Measurements from ENCODE around the gene PRAMEF1.

Gene PRAMEF1

DNA sequence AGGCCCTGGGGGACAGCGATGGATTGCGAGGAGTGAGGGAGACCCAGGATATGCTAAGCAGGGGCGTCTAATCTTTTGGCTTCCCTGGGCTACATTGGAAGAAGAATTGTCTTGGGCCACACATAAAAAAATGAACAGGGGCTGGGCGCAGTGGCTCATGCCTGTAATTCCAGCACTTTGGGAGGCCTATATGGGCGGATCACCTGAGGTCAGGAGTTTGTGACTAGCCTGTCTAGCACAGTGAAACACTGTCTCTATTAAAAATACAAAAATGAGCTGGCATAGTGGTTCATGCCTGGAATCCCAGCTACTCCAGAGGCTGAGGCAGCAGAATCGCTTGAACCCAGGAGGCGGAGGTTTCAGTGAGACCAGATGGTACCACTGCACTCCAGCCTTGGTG is 28.4 kb upstream of the PRAMEF1 start:
- no peaks in the 10 kb centered on the region for H3K9me3 ChIP-seq (replicated peaks; ENCODE audit: low read length)
- no peaks in the 10 kb centered on the region for H3K36me3 ChIP-seq (ENCODE audit: insufficient read depth, low read length)
- no peak overlapping the region for H3K9ac ChIP-seq (ENCODE audit: low read depth, low read length)
- H3K4me3 ChIP-seq (ENCODE audit: low read length) = no peak overlapping the region
- no peaks in the 10 kb centered on the region for H3K27me3 ChIP-seq (ENCODE audit: control insufficient read depth, insufficient read depth, low read length)
- no peaks in the 10 kb centered on the region for H3K4me1 ChIP-seq (ENCODE audit: control insufficient read depth, insufficient read depth, low read length)
- H3K4me2 ChIP-seq (ENCODE audit: low read length) = no peak overlapping the region

DNA sequence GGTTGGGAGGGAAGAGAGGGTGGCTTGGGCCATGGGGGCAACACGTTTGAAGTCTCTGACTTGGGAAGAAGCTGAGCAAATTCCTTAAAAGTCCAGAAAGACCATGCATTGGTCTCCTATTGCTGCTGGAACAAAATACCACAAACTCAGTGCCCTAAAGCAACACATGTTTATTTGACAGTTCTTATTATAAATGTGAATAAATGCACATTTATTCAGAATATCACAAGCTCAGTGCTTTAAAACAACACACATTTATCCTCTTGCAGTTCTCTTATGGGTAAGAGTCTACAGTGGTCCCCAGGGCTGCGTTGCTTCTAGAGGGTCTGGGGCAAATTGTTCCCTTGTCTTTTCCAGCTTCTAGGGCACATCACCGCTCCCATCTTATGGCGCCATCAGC is 27.7 kb upstream of the PRAMEF1 start:
- Histone ChIP-seq H3K4me3 (ENCODE audit: low read length) (no peak overlapping the region), H3K9me3 (replicated peaks; ENCODE audit: low read length) (no peaks in the 10 kb centered on the region), H3K4me2 (ENCODE audit: low read length) (no peak overlapping the region), H3K9ac (ENCODE audit: low read depth, low read length) (no peak overlapping the region), H3K4me1 (ENCODE audit: control insufficient read depth, insufficient read depth, low read length) (no peaks in the 10 kb centered on the region), H3K36me3 (ENCODE audit: insufficient read depth, low read length) (no peaks in the 10 kb centered on the region), H3K27me3 (ENCODE audit: control insufficient read depth, insufficient read depth, low read length) (no peaks in the 10 kb centered on the region)

DNA sequence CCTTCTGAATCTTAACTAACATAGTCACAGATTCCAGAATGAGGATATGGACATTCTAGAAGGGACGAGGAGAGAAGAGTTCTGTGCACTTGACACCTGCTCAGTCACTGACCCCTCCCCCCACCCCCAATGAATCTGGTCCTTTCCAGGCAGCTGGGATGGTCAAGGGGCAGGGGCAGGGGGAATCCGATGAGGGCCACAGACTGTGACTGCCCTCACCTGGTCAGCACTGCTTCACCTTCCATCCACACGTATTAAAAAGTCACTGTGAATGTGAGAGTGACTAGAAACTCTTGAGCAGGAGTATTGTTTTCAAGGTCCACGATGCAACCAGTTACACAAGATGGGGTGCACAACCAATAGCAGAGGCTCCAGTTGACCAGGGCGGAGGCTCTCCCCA is 27.2 kb upstream of the PRAMEF1 start:
- no peak overlapping the region for H3K4me2 ChIP-seq (ENCODE audit: low read length)
- H3K9me3 ChIP-seq (replicated peaks; ENCODE audit: low read length) = no peaks in the 10 kb centered on the region
- H3K36me3 ChIP-seq (ENCODE audit: insufficient read depth, low read length) = no peaks in the 10 kb centered on the region
- H3K4me3 ChIP-seq (ENCODE audit: low read length) = no peak overlapping the region
- H3K27me3 ChIP-seq (ENCODE audit: control insufficient read depth, insufficient read depth, low read length) = no peaks in the 10 kb centered on the region
- no peaks in the 10 kb centered on the region for H3K4me1 ChIP-seq (ENCODE audit: control insufficient read depth, insufficient read depth, low read length)
- H3K9ac ChIP-seq (ENCODE audit: low read depth, low read length) = no peak overlapping the region

DNA sequence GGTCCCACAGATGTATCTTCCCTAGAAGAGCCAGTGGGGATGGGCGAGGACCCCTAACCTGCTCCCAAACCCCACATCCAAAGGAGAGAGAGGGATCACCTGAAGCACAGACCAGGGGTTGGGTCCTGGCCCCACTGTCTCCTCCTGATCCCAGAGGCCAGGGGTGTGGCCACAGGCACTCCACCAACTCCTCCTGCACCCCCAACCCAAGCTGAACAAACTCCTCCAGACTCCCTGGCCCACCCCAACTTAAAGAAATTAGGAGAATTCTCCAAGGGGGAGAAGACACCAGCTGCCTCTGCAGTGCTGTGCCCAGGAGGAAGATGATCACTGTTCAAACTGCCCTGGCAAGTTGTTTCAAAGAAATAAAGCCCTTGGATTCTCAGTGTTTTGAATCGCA is 22.2 kb upstream of the PRAMEF1 start:
- Histone ChIP-seq H3K36me3 (ENCODE audit: insufficient read depth, low read length) (no peaks in the 10 kb centered on the region), H3K9me3 (replicated peaks; ENCODE audit: low read length) (no peaks in the 10 kb centered on the region), H3K27me3 (ENCODE audit: control insufficient read depth, insufficient read depth, low read length) (no peaks in the 10 kb centered on the region), H3K9ac (ENCODE audit: low read depth, low read length) (no peak overlapping the region), H3K4me2 (ENCODE audit: low read length) (no peak overlapping the region), H3K4me1 (ENCODE audit: control insufficient read depth, insufficient read depth, low read length) (no peaks in the 10 kb centered on the region), H3K4me3 (ENCODE audit: low read length) (no peak overlapping the region)

DNA sequence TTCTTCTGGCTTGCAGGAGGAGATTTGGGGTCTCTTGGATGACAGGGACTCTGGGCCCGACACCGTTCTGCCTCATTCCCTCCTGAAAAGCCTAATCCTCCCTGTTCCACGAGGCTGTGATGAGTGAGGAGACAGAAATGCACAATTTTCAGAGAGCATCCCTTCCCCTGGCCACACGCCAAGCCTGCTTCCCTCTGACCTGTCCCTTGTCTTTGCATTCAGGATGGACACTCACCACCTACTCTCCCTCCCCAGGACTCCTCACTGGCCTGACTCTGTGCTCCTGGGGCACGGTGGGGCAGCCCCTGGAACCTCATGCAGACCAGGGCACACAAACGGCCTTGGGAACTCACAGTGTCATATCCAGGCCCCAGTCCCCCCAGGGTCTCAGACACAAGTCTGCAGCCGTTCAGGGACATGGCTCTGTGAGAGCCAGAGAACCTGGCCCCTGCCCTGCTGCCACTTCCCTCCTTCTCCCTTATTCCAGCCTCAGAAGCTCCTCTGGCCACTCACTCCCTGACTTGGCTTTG is 21.2 kb upstream of the PRAMEF1 start:
- no peaks in the 10 kb centered on the region for H3K27me3 ChIP-seq (ENCODE audit: control insufficient read depth, insufficient read depth, low read length)

DNA sequence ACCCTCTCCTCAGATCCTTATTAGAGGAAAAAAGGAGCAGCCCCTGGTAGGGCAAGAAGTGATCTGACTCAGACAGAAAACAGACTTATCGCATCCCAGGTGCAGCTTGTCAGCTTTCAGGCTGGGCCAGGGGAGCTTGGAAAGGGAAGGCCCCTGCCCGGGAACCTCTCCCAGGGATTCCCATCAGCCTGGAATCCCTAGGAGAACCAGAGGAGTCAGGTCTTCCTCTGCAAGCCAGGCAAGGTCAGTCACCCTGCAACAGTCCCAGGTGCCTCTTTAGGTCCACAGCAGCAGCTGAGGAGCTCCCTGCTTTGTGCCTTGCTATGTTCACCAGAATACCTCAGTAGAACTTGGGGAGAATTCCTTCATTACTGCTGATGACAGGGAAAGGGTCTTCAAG is 20.6 kb upstream of the PRAMEF1 start:
- no peaks in the 10 kb centered on the region for H3K36me3 ChIP-seq (ENCODE audit: insufficient read depth, low read length)
- H3K9ac ChIP-seq (ENCODE audit: low read depth, low read length) = no peak overlapping the region
- H3K4me1 ChIP-seq (ENCODE audit: control insufficient read depth, insufficient read depth, low read length) = no peaks in the 10 kb centered on the region
- H3K9me3 ChIP-seq (replicated peaks; ENCODE audit: low read length) = peaks cover 3% of the 10 kb centered on the region
- H3K4me3 ChIP-seq (ENCODE audit: low read length) = no peak overlapping the region
- H3K4me2 ChIP-seq (ENCODE audit: low read length) = no peak overlapping the region
- H3K27me3 ChIP-seq (ENCODE audit: control insufficient read depth, insufficient read depth, low read length) = no peaks in the 10 kb centered on the region

More for the DNA sequence above, 21.2 kb upstream of the PRAMEF1 start:
- Histone ChIP-seq H3K4me1 (ENCODE audit: control insufficient read depth, insufficient read depth, low read length) (no peaks in the 10 kb centered on the region), H3K9ac (ENCODE audit: low read depth, low read length) (no peak overlapping the region), H3K4me2 (ENCODE audit: low read length) (no peak overlapping the region), H3K9me3 (replicated peaks; ENCODE audit: low read length) (no peaks in the 10 kb centered on the region), H3K36me3 (ENCODE audit: insufficient read depth, low read length) (no peaks in the 10 kb centered on the region), H3K4me3 (ENCODE audit: low read length) (no peak overlapping the region)

DNA sequence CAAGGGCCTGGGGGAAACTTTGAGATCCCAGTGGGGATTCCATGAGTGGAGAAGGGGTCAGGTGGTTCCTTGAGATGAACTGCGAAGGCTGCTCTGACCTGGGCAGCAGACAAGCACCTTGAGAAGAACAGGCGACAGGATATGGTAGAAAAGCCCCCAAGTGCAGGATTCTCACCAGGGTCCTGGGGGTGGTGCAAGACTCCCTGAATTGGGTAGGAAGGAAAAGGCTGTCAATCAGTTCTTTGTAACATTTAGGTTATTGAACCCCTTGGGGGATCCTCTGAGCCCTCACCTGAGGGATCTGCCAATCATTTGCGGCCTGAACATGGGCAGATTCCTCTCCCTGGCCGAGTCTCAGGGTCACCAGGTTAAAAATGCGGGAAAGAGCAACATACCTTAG is 20.0 kb upstream of the PRAMEF1 start:
- Histone ChIP-seq H3K9me3 (replicated peaks; ENCODE audit: low read length) (peaks cover 3% of the 10 kb centered on the region), H3K36me3 (ENCODE audit: insufficient read depth, low read length) (no peaks in the 10 kb centered on the region), H3K4me3 (ENCODE audit: low read length) (no peak overlapping the region), H3K9ac (ENCODE audit: low read depth, low read length) (no peak overlapping the region), H3K4me1 (ENCODE audit: control insufficient read depth, insufficient read depth, low read length) (no peaks in the 10 kb centered on the region), H3K4me2 (ENCODE audit: low read length) (no peak overlapping the region), H3K27me3 (ENCODE audit: control insufficient read depth, insufficient read depth, low read length) (no peaks in the 10 kb centered on the region)

DNA sequence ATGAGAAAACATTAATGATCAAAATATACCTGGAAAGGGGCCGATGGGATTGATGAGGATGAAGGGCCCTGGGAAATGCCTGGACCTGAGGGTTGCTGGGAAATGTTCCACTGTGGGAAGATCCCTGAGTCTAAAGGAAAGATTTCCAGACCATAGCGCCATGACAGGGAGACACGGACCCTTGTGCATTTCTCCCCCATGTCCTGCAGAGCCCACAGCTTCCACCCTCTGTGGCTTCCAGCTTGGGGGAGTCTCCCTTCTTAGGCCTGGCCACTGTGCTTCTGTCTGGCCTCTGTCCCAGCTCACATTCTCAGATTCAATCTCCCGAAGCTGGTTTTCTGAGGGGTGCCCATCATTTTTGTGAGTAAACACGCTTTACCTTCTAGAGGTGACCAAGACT is 18.7 kb upstream of the PRAMEF1 start:
- Histone ChIP-seq H3K9me3 (replicated peaks; ENCODE audit: low read length) (peaks cover 7% of the 10 kb centered on the region), H3K9ac (ENCODE audit: low read depth, low read length) (no peak overlapping the region), H3K36me3 (ENCODE audit: insufficient read depth, low read length) (no peaks in the 10 kb centered on the region), H3K4me1 (ENCODE audit: control insufficient read depth, insufficient read depth, low read length) (no peaks in the 10 kb centered on the region), H3K4me3 (ENCODE audit: low read length) (no peak overlapping the region), H3K4me2 (ENCODE audit: low read length) (no peak overlapping the region), H3K27me3 (ENCODE audit: control insufficient read depth, insufficient read depth, low read length) (no peaks in the 10 kb centered on the region)

DNA sequence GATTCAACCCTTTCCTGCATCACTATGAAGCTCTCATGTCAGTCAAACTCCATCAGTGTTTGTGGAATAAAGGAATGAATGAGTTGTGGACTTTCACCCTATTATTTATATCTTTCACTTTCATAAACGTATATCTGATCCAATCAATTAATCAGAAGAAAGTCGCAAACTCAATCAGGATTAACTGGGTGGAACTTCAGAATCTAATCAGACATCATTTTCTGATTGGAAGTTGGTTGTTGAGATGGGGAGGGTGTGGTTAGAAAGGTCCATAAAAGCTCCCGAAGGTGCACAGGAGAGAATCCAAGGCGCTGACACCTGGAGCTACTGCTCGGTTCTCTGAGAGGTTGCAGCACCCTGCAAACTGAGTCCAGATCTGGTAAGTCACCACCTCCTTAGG is 17.8 kb upstream of the PRAMEF1 start, which contains the start of gene PRAMEF12:
Gene PRAMEF12, plus strand, starts transcription at position 301 of the 400 bp plus-strand sequence. CDS start 1,130 bp downstream, outside the sequence.
- no peak within 1 kb of the TSS for H3K4me2 ChIP-seq (ENCODE audit: low read length)
- no peaks in the 10 kb centered on the region for H3K4me1 ChIP-seq (ENCODE audit: control insufficient read depth, insufficient read depth, low read length)
- no peaks in the 10 kb centered on the region for H3K36me3 ChIP-seq (ENCODE audit: insufficient read depth, low read length)
- peaks cover 7% of the 10 kb centered on the region for H3K9me3 ChIP-seq (replicated peaks; ENCODE audit: low read length)
- no peak within 1 kb of the TSS for H3K4me3 ChIP-seq (ENCODE audit: low read length)
- H3K9ac ChIP-seq (ENCODE audit: low read depth, low read length) = no peak within 1 kb of the TSS
- no peaks in the 10 kb centered on the region for H3K27me3 ChIP-seq (ENCODE audit: control insufficient read depth, insufficient read depth, low read length)

DNA sequence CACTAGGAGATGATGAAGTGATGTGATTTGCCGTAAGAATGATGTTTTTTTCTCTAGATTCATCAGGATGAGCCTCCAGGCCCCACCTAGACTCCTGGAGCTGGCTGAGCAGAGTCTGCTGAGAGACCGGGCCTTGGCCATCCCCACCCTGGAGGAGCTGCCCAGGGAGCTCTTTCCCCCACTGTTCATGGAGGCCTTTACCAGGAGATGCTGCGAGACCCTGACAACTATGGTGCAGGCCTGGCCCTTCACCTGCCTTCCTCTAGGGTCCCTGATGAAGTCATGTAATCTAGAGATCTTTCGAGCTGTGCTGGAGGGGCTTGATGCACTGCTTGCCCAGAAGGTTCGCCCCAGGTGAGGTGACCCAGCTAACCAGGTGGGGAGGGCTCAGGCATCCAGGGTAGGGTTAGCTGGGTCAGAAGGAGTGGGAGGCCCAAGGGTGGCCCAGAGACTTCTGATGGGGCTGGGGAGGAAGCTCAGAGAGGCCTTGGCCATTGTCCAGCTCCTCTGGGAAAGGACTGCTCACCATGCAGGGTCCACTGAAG is 16.3 kb upstream of the PRAMEF1 start:
- Histone ChIP-seq H3K4me1 (ENCODE audit: control insufficient read depth, insufficient read depth, low read length) (no peaks in the 10 kb centered on the region), H3K4me2 (ENCODE audit: low read length) (no peak overlapping the region), H3K9me3 (replicated peaks; ENCODE audit: low read length) (peaks cover 11% of the 10 kb centered on the region), H3K4me3 (ENCODE audit: low read length) (no peak overlapping the region), H3K9ac (ENCODE audit: low read depth, low read length) (no peak overlapping the region), H3K36me3 (ENCODE audit: insufficient read depth, low read length) (no peaks in the 10 kb centered on the region), H3K27me3 (ENCODE audit: control insufficient read depth, insufficient read depth, low read length) (no peaks in the 10 kb centered on the region)

DNA sequence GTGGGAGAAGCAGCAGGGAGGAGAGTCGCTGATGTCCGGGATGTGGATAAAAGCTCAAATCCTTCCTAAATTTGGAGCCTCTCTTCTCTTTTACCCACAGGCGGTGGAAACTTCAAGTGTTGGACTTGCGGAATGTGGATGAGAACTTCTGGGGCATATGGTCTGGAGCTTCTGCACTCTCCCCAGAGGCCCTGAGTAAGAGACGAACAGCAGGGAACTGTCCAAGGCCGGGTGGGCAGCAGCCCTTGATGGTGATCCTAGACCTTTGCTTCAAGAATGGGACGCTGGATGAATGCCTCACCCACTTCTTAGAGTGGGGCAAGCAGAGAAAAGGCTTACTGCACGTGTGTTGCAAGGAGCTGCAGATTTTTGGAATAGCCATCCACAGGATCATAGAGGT is 15.8 kb upstream of the PRAMEF1 start:
- no peak overlapping the region for H3K4me3 ChIP-seq (ENCODE audit: low read length)
- no peaks in the 10 kb centered on the region for H3K36me3 ChIP-seq (ENCODE audit: insufficient read depth, low read length)
- no peaks in the 10 kb centered on the region for H3K27me3 ChIP-seq (ENCODE audit: control insufficient read depth, insufficient read depth, low read length)
- H3K4me2 ChIP-seq (ENCODE audit: low read length) = no peak overlapping the region
- peaks cover 11% of the 10 kb centered on the region for H3K9me3 ChIP-seq (replicated peaks; ENCODE audit: low read length)
- no peak overlapping the region for H3K9ac ChIP-seq (ENCODE audit: low read depth, low read length)
- no peaks in the 10 kb centered on the region for H3K4me1 ChIP-seq (ENCODE audit: control insufficient read depth, insufficient read depth, low read length)

DNA sequence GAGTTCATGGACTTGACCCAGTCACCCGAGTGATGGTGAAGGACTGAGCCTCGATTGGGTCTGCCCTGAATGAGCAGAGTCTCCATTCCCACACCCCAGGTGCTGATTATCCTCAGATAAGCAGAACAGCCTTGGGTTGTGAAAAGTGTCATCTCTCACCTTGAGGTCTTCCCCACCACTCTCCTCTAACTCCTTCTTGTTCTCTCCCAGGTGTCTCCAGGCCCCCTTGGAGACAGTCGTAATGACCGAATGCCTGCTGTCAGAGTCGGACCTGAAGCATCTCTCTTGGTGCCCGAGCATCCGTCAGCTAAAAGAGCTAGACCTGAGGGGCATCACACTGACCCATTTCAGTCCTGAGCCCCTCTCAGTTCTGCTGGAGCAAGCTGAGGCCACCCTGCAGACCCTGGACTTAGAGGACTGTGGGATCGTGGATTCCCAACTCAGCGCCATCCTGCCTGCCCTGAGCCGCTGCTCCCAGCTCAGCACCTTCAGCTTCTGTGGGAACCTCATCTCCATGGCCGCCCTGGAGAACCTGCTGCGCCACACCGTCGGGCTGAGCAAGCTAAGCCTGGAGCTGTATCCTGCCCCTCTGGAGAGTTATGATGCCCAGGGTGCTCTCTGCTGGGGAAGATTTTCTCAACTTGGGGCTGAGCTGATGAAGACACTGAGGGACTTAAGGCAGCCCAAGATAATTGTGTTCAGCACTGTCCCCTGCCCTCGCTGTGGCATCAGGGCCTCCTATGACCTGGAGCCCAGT is 14.2 kb upstream of the PRAMEF1 start:
- Histone ChIP-seq H3K36me3 (ENCODE audit: insufficient read depth, low read length) (no peaks in the 10 kb centered on the region), H3K9ac (ENCODE audit: low read depth, low read length) (no peak overlapping the region), H3K4me2 (ENCODE audit: low read length) (no peak overlapping the region), H3K4me3 (ENCODE audit: low read length) (no peak overlapping the region), H3K4me1 (ENCODE audit: control insufficient read depth, insufficient read depth, low read length) (no peaks in the 10 kb centered on the region), H3K9me3 (replicated peaks; ENCODE audit: low read length) (peaks cover 11% of the 10 kb centered on the region), H3K27me3 (ENCODE audit: control insufficient read depth, insufficient read depth, low read length) (no peaks in the 10 kb centered on the region)
